ENCODE measurements around the gene EPS8L3. TPM values are rescaled to one million over a fixed set of nuclear protein-coding genes. Genes with fewer than 3 reads are reported as not detected.

EPS8L3 gene
- total RNA-seq, 1 experiment from 2014 or later = not detected

DNA sequence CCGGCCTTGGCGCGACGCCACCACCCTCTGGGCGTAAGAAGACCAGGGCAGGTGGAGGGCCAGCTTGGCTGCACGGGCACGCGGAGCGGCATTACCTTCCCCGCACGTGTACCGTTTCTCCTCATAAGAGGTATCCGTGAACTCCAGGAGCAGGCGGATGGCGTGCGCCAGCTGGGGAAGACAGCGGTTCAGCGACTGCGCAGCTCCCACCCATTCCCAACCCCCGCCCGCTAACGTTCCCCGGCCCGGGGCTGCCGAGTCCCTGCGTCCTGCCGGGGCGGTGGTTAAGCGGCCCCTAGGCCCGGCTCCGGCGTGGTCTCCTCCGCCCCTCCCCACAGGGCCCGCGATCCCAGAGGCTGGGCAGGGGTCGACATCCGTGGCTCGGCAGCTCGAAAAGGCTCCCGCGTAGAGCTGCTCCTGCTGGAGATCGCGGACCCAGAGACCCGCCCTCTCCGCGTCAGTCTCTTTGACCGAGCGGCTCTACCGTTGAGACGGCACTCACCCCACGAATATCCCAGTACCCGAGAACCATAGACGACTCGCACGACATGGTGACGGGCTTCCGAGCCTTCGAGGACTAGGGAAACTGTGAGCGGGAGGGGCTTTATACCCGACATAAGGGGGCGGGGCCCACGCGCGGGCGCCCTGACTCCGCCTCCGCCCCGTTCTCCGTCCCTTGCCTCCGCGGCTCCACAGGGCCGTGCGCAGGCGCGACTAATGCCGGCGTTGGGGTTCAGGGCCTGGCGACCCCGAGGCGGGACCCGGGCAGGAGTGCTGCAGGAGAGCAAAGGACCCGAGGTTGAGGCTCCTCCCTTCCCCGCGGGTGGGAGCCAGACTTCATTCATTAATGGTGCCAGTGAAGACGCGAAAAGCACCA lies 23.7 kb downstream of the EPS8L3 start:
- DNase-seq (ENCODE audit: low read depth) = peak; percentile 75

DNA sequence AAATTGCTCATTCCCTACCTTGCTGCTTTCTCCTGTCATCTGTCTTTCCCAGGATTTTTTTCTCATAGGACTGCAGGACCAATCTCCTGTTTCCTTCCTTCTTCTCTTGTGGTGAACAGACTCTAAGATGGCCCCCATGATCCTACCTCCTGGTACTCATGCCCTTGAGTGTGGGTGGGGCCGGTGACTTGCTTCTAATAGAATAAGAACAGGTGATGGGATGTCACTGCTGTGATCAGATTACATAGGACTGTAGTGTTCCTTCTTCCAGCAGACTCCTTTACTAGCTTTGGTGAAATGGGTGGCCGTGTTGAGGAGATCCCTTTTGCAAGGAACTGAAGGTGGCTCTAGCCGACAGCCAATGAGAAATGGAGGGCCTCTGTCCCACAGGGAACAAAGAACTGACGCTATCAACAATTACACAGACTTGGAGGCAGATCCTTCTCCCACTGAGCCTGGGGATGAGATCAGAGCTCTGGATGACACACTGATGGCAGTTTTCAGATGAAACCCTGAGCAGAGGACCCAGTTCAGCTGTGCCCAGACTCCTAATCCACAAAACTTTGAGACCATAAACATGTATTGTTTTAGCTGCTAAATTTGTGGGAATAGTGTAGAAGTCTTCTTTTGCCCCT lies 30.4 kb downstream of the EPS8L3 start:
- DNase-seq (ENCODE audit: low read depth) = no peak

DNA sequence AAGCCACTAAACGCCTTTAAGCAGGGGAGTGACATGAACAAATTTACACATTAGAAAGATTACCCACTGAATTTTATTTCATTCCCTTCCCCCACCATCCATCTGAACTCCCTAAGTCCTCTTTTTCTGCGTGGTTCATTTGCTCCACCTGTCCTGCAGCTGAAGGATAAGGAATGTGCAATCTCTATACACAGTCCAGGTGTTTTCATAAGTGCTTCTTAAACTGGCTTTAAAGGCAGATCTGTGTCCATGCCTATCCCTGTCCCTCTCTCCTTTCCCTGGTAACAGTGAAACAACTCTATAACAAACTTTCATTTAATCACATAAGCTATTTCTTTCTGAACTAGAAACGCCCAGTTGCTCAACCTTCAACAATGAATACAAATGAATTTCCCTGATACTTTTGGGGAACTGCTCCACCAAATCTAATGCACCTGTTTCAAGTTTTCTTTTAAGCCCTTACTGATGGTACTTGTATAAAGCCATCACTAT lies 31.3 kb downstream of the EPS8L3 start:
- DNase-seq (ENCODE audit: low read depth) = no peak

DNA sequence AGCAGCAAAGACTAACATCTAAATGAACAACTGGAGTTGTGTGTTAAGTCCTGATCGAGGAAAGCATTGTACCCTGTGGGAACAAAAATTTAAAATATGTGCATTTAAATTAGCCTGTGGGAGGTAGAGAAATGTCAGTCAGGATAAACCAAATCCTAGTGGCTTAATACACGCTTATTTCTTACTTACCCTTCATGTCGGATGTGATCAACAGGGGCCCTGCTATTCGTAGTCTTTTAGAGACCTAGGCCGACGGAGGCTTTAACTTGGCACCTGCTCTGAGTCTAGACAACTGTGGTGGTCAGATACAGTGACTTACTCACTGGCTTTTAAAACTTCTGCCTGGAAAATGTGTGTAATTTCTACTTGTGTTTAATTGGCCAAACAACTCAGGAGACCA lies 33.1 kb downstream of the EPS8L3 start:
- DNase-seq (ENCODE audit: low read depth) = no peak

DNA sequence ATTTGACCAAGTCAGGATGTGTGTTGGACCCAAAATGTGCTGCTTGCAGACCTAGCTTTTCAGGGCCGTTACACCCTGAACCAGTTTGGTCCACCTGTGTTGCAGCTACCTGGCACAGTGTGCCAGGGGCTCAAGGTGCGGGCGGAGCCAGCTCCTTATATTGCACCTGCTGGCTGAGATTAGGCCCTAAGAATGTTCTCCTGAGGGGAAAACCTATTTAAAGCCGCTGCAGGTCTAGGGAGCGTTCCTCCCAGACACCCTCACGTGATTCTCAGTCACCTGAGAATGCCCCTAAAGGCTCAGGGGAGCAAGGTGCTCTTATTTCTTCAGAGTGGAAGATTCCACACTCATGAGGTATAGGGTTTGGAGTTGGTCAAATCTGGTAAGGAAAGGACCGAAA lies 34.9 kb downstream of the EPS8L3 start:
- no peak for DNase-seq (ENCODE audit: low read depth)

DNA sequence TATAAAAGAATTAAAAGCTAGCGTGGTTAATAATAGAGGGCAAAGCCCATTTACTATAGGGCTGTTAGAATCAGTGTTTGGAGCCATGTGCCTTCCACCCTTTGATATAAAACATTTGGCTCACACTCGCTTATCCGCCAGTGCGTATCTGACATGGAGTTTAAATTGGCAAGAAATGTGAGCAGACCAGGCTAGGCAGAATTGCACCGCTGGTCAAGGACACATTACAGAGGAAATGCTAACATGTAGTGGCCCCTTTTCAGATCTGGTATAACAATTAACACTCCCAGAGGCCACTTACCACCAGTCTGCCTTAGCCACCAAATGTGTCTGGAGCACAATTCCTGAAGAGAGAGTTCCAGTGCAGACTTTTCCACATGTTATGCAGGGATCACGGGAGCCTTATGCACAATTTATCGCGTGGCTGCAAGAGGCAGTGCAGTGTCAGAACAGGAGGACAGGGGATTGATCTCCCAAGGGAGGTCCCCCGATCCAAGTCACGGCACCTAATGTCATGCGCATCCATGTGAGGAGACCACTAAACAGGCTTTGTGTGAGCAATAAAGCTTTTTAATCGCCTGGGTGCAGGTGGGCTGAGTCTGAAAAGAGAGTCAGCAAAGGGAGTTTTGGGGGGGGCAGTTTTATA lies 36.9 kb downstream of the EPS8L3 start:
- DNase-seq (ENCODE audit: low read depth) = no peak

DNA sequence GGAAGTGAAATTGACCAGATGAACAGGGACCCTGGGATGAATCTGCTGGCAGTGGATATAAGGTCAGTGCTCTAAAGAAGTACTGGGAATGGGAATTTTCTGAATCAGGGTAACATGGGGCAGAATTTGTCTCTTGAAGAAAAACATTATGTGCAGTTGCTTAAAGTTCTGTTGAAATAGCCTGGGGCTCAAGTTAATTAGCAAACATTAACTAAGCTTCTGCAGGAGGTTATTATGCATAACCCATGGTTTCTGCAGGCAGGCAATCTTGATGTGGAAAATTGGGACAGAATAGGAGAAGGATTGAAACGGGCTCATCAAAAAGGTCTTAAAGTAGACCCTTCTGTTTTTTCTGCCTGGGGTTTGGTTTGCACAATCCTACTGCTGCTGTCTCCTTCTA lies 37.7 kb downstream of the EPS8L3 start:
- DNase-seq (ENCODE audit: low read depth) = no peak

DNA sequence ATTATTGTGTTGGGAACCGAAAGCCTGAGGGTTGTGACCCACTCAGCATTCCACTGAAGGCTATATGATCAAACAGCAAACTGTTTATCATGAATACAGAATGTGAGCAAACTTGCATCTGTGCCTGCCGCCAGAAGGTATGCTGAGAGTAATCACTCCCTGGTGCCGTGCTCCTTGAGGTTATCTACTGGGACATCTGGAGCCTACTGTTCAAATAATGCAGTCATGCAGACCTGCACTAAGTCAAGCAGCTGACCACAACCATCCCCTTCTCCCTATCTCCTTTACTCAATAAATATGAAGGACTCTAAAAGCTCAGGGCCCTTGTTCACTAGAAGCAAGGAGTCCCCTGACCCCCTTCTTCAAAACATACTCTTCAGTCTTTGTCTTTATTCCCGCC lies 38.2 kb downstream of the EPS8L3 start:
- no peak for DNase-seq (ENCODE audit: low read depth)

DNA sequence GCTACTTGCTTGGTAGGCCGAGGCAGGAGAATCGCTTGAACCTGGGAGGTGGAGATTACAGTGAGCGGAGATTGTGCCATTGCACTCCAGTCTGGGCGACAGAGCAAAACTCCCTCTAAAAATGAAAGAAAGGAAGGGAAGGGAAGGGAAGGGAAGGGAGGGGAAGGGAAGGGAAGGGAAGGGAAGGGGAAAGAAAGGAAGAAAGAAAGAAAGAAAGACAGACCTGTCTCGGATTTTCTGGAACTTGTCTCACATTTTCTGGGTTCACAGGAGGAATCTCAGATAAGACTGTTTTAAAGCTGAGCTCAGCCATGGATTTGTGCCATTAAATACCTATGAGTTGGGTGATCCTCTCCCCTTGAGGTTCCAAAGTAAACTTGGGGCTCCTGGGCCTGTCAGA lies 38.8 kb downstream of the EPS8L3 start:
- DNase-seq (ENCODE audit: low read depth) = no peak

DNA sequence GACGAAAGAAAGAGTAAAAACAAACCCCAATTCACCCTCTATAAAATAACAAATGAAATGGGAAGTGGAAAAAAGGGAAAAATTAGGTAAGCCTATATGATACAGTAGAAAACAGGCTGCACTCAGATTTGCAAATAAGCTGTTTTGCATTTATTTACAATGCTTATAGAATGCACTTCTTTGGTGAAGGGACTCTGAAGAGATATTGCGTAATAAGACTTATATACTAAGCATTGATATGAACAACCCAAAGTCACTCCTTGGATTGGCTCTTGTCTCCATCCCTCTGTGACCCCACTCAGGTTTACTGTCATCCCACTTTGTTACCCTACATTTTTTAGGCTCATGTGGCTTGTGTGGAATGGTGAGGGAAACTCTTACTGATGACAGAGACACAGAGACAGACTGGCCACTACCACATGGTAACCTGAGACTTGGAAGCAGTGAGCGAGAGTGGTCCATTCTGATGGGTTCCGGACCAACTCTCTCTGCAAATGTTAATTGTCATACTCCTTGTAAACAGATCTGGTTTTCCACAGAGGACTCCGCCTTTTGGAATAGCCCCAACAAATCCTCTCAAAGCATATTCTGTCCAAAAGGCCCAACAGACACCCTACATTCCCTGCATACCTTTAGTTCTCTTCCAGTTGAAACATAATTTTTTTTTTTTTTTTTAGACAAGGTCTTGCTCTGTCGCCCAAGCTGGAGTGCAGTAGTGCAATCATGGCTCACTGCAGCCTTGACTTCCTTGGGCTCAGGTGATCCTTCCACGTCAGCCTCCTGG lies 40.6 kb downstream of the EPS8L3 start:
- DNase-seq (ENCODE audit: low read depth) = no peak

DNA sequence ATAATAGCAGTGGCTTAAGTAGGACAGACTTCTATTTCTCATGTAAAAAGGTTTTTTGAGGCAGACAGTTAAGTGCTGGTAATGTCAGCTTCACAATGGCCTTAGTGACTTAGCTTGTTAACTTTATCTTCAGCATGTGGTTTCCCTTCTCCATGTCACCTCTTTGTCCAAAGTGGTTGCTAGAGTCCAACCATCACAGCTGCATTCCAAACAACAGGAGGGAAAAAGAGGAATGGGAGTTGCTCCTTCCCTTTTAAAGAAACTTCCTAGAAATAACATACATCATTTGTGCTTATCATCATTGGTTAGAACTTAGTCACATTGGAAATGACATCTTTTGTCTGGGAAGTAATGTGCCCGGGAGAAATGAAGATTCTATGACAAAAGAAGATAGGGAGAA lies 41.8 kb downstream of the EPS8L3 start:
- no peak for DNase-seq (ENCODE audit: low read depth)

DNA sequence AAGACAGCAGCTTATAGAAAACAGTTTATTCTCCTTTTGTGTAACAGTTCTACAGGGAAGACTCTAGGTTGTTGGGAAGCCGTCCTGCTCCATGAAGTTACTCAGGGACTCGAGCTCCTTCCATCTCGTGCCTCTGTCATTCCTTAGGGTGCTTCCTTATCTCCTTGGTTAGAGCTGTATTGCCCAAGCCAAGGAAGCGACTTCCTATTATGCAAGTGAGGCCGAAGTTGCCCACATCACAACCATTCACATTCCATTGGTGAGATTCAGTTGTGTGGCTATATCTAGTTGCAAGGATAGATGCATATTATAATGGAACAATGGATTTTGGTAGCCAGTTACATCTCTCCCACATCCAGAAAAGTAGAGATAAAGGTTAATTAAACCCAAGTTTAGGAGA lies 42.7 kb downstream of the EPS8L3 start:
- DNase-seq (ENCODE audit: low read depth) = no peak

DNA sequence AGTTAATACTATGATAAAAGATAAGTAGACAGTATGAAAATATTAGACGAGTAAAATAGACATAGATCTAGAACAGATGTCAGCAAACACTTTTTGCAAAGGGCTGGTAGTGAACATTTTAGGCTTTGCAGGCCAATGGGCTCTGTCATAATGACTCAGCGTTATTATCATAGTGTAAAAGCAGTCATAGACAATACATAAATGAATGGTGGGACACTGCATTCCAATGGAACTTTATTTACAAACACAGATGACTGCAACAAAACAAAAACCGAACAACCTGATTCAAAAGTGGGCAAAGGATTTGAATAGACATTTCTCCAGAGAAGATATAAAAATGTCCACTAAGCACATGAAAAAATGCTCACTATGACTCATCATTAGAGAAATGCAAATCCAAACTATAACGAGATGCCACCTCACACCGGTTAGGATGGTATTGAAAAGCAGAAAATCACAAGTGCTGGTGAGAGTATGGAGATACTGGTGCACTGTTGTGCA lies 44.3 kb downstream of the EPS8L3 start:
- DNase-seq (ENCODE audit: low read depth) = peak; percentile 59

DNA sequence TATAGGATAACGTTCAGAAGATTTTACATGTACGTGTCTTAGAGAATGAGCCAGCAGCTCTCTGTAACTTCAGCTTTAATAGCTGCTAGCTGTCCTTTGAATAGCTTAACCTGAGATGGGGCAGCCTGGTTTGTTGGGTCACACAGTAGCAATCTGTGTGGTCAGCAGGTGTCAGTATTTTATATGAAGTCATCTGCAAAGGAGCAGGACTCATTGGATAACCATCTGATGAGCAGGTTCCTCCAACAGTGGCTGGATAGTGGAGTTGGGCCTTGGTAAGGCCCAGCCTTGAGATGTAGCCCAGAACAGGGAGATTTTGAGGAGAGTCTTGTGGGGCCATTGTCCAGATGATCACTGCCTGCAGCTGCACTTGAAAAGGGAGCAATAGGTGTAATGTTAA lies 45.2 kb downstream of the EPS8L3 start:
- DNase-seq (ENCODE audit: low read depth) = peak; percentile 39

DNA sequence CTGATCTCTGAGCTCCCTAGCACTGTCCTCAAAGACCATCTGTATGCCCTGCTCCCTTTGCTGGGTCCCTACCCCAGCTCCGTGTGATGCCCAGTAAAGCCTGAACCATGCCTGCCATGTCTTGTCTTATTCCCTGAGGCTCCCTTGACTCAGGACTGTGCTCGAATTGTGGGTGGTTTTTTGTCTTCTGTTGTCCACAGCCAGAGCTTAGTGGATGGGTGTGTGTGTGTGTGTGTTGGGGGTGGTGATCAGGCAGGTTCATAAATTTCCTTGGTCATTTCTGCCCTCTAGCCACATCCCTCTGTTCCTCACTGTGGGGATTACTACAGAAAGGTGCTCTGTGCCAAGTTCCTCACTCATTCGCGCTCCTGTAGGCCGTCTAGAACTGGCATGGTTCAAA lies 46.0 kb downstream of the EPS8L3 start:
- no peak for DNase-seq (ENCODE audit: low read depth)

DNA sequence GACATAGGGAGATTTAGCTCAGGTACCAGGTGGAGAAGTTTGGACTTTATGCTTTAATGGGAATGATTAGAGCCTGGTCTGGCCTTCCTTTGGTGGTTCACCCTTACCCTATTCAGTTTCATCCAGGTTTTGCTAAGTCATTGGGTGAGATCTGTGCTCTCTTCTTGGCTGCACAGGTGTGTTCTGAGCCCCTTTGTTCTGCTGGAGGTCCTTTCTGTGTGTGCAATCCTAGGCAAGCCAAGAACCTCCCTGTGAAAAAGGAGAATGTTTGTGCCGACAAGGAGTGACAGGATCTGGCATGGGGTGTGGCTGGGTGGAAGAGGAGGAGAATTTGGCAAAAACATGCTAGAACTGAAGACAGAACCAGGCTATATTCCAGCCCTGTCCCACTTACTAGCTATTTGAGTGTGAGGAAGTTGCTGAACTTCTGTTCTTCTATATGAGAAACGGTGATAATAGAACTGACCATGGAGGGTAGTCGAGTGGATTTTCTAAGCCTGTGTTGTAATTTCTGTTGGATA lies 47.1 kb downstream of the EPS8L3 start:
- no peak for DNase-seq (ENCODE audit: low read depth)

DNA sequence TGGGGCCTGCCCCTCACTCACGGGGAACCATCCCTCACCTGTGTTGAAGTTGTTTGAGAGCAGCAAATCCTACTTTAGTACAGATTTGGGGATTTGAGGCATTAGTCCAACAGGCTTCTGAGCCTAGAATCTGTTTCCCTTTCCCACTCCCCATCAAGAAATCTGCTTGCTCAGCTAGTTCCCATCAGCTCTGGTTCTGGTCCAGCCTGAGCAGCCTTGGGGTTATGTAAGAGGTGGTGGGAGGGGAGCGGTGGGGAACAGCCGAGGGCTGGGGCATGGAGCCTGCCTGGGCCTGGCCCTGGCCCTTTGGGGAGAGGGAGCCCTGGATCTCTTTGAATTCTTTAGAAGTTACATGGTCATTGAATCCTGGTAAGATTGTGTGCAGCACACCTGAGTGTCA lies 47.6 kb downstream of the EPS8L3 start:
- DNase-seq (ENCODE audit: low read depth) = no peak

DNA sequence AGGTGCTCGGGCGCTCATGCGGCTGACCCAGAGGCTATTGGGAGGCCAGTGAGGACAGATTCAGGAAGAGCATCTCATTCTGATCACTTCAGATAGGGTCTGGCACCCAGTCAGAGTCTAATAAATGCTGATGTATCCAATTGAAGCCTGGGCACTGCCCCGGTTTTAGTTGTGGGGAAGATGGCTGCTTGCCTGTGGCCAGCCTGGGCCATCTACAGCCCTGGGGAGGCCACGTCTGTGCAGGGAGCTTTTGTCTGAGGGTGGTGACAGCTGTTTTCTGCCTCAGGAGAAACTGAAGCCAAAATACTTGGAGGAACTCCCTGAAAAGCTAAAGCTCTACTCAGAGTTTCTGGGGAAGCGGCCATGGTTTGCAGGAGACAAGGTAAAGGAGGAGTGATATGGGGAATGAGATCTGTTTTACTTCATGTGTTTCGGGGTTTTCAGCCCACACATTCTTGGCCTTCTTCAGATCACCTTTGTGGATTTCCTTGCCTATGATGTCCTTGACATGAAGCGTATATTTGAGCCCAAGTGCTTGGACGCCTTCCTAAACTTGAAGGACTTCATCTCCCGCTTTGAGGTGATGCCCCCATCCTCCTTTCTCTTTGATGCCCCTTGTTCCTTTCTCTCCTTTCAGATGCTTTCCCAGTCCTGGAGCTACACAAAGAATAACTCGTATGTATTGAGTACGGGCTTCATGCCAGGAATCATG lies 48.9 kb downstream of the EPS8L3 start:
- no peak for DNase-seq (ENCODE audit: low read depth)

DNA sequence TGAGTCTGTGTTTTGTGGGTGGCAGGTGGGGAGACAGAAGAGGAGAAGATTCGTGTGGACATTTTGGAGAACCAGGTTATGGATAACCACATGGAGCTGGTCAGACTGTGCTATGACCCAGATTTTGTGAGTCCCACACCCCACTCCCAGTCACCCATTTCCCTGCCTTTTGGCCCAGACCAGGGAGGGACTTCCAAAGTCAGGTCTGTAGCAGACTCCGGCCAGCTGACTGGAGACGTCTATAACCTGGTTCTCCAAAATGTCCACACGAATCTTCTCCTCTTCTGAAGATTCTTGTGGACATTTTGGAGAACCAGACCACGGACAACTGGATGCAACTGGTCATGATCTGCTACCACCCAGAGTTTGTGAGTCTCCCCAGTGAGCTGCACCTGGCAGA lies 50.1 kb downstream of the EPS8L3 start:
- DNase-seq (ENCODE audit: low read depth) = no peak

DNA sequence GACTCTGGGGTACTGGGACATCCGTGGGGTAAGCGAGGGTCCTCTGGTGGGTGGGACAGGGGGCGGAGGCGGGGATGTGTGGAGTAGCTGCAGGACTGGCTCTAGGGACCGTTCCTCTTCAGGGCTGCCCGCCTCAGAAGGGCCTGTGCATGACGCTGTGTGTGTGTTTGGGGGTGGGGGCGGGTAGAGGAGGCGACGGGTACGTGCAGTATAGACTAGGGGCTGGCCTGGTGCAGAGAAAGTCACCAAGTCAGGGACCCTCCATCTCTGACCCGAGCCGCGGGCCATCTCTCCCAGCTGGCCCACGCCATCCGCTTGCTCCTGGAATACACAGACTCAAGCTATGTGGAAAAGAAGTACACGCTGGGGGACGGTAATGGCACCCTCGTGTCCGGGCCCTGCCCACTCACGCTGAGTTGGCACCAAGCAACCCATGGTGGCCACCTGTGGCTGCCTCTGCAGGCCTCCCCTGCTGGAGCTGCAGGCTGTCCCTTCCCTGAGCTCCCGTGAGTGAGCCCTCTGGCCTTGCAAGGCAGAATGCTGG lies 51.3 kb downstream of the EPS8L3 start:
- DNase-seq (ENCODE audit: low read depth) = no peak

All from RPMI7951 (cell line).